GM23248 (cell line): ENCODE measurements around the gene PCNA.

ENCODE experiments used
- EZH2 ChIP-seq: fragments of 200-600 bp; sonication (generic); IDR thresholded peaks from 2 replicates; pipeline ENCODE4 v1.6.1; 2018; ENCODE audit warnings: antibody characterized with exemption, mild to moderate bottlenecking; ENCODE audit not compliant: insufficient read depth, poor library complexity, severe bottlenecking
- EZH2phosphoT487 ChIP-seq: fragments of 200-600 bp; sonication (generic); IDR thresholded peaks from 2 replicates; pipeline ENCODE4 v1.6.1; 2018; ENCODE audit warnings: antibody characterized with exemption, moderate library complexity, mild to moderate bottlenecking, low read depth; ENCODE audit not compliant: insufficient read depth

DNA sequence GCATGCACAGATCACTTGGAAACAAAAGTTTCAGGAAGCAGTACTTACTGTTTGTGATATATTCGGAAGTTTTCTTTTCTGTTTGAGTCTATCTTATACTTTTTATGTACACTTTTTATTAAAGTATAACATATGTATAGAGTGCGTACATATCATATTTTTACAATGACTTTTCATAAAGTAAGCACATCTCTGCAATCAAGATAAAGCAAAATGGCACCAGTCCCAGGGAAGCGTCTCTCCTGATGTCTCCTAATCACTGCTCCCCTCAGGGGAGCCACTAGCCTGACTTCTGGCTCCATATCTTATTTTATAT, 33.4 kb upstream of the PCNA start:
- TF ChIP-seq EZH2 (no peak), EZH2phosphoT487 (no peak)
